HUES64 (cell line): ENCODE results near the gene RPL36AL.
"Not testable (repeated sequence)": the region's sequence is repeated elsewhere in the genome, so short reads cannot be mapped to it uniquely, and the experiment has no call there.

ENCODE experiments used
- H3K27ac ChIP-seq: 2 replicates; pipeline ENCODE4 v1.7.0; 2013; ENCODE audit warnings: low read depth, low read length, inconsistent platforms
- H3K27me3 ChIP-seq: 2 replicates; pipeline ENCODE4 v1.6.1; 2013; ENCODE audit warnings: mild to moderate bottlenecking, low read length; ENCODE audit not compliant: insufficient read depth
- H3K36me3 ChIP-seq: 2 replicates; pipeline ENCODE4 v1.6.1; 2013; ENCODE audit warnings: mild to moderate bottlenecking, low read length; ENCODE audit not compliant: insufficient read depth
- H3K4me1 ChIP-seq: 2 replicates; pipeline ENCODE4 v1.6.1; 2013; ENCODE audit warnings: mild to moderate bottlenecking, low read length, moderate library complexity; ENCODE audit not compliant: insufficient read depth
- H3K4me3 ChIP-seq: 2 replicates; pipeline ENCODE4 v1.5.1; 2013; ENCODE audit warnings: mild to moderate bottlenecking, low read length, moderate library complexity
- H3K9ac ChIP-seq: 2 replicates; pipeline ENCODE4 v1.6.1; 2013; ENCODE audit warnings: mild to moderate bottlenecking, low read depth, low read length
- H3K9me3 ChIP-seq: 2 replicates; pipeline ENCODE4 v1.6.1; 2013; ENCODE audit warnings: low read depth, low read length; ENCODE audit not compliant: insufficient read depth
- WGBS: fragments of 150-250, 120-280 bp; methylation state at CpG from one replicate; pipeline ENCODE4 v1.1.7; 2013; ENCODE audit warnings: missing lambda C conversion rate; 5-methylcytosine and 5-hydroxymethylcytosine counted together

RPL36AL gene

GRCh38 chr14:49586673-49587460 lies 33.6 kb downstream of the RPL36AL start:
- Histone ChIP-seq H3K36me3 (peaks cover 38% of the 10 kb centered on the region), H3K4me1 (peaks cover 15% of the 10 kb centered on the region; the same call in 1 of the 2 replicates), H3K9me3 (no peaks in the 10 kb centered on the region), H3K27ac (peak overlapping the region; percentile 54; the same call in 1 of the 2 replicates), H3K27me3 (no peaks in the 10 kb centered on the region), H3K4me3 (peak overlapping the region; percentile 100), H3K9ac (no peak overlapping the region)
- 0% methylated on average over 4 of the region's 21 CpGs for WGBS

GRCh38 chr14:49585803-49586672 lies 34.4 kb downstream of the RPL36AL start, which contains the start of gene RPS29:
Gene RPS29, minus strand, starts transcription at chr14:49586380. Its CDS starts 34 bp downstream, at chr14:49586346.
- Histone ChIP-seq H3K27me3 (no peaks in the 10 kb centered on the region), H3K9ac (peak within 1 kb of the TSS; percentile 100), H3K9me3 (no peaks in the 10 kb centered on the region), H3K27ac (peak within 1 kb of the TSS; percentile 92), H3K4me3 (peak within 1 kb of the TSS; percentile 100), H3K4me1 (peaks cover 18% of the 10 kb centered on the region; the same call in 1 of the 2 replicates), H3K36me3 (peaks cover 39% of the 10 kb centered on the region)
- WGBS, result under 1% methylated on average over 52 of the region's 55 CpGs

DNA sequence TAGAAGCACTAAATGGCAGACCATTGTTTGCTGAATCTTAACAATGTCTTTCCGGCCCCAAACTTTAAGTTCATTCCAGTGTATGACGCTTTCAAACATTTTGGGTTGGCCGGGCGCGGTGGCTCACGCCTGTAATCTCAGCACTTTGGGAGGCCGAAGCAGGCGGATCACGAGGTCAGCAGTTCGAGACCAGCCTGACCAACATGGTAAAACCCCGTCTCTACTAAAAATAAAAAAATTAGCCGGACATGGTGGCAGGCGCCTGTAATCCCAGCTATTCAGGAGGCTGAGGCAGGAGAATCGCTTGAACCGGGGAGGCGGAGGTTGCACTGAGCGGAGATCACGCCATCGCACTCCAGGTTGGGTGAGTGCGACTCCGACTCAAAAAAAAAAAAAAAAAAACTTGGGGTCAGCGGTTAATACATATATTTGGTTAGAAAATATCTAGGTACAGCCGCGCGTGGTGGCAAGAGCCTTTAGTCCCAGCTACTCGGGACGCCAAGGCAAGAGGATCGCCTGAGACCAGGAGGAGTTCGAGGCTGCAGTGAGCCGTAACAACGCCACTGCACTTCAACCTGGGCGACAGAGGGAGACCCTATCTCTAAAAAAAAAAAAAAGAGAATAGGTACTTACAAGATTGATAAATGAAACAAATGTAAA lies 35.3 kb downstream of the RPL36AL start:
- H3K4me3 ChIP-seq, result peak overlapping the region; percentile 100
- peaks cover 39% of the 10 kb centered on the region for H3K36me3 ChIP-seq
- H3K27me3 ChIP-seq, H3K9me3 ChIP-seq: not testable (repeated sequence)
- H3K4me1 ChIP-seq, result peaks cover 18% of the 10 kb centered on the region; the same call in 1 of the 2 replicates
- peak overlapping the region; percentile 92 for H3K27ac ChIP-seq
- WGBS, result 2% methylated on average over 31 of the region's 32 CpGs
- peak overlapping the region; percentile 100 for H3K9ac ChIP-seq

DNA sequence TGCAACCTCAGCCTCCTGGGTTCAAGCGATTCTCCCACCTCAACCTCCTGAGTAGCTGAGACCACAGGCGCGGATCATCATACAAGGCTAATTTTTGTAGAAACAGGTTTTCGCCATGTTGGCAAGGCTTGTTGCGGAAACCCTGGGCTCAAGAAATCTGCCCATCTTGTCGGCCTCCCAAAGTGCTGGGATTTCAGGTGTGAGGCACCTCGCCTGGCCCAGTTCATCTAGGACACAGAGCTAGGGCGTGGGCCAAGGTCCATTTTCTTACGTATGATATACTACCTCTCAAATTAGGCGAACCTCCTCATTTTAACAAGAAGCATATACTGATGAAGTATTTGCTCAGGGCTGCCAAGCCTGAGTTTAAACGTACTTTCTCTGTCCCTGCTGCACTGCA lies 36.4 kb downstream of the RPL36AL start:
- 88% methylated on average over 11 of the region's 11 CpGs for WGBS
- peak overlapping the region; percentile 100 for H3K9ac ChIP-seq
- peaks cover 41% of the 10 kb centered on the region for H3K36me3 ChIP-seq
- H3K27ac ChIP-seq, result peak overlapping the region; percentile 68
- H3K4me1 ChIP-seq, result peaks cover 18% of the 10 kb centered on the region; the same call in 1 of the 2 replicates
- no peaks in the 10 kb centered on the region for H3K27me3 ChIP-seq
- peak overlapping the region; percentile 100 for H3K4me3 ChIP-seq
- H3K9me3 ChIP-seq, result no peaks in the 10 kb centered on the region

- WGBS, result 87% methylated on average over 5 of the region's 6 CpGs
- Histone ChIP-seq H3K27ac (peak overlapping the region; percentile 68), H3K36me3 (peaks cover 43% of the 10 kb centered on the region), H3K9me3 (no peaks in the 10 kb centered on the region), H3K4me3 (peak overlapping the region; percentile 100), H3K27me3 (no peaks in the 10 kb centered on the region), H3K4me1 (peaks cover 18% of the 10 kb centered on the region; the same call in 1 of the 2 replicates), H3K9ac (peak overlapping the region; percentile 100)
These were observed 36.8 kb downstream of the RPL36AL start for GRCh38 chr14:49583629-49584028.

GRCh38 chr14:49582113-49582977 lies 38.1 kb downstream of the RPL36AL start:
- H3K4me3 ChIP-seq, result no peak overlapping the region
- peaks cover 18% of the 10 kb centered on the region; the same call in 1 of the 2 replicates for H3K4me1 ChIP-seq
- WGBS, result 91% methylated on average over 3 of the region's 4 CpGs
- no peaks in the 10 kb centered on the region for H3K27me3 ChIP-seq
- H3K9ac ChIP-seq, result peak overlapping the region; percentile 100; the same call in 1 of the 2 replicates
- peaks cover 52% of the 10 kb centered on the region for H3K36me3 ChIP-seq
- H3K9me3 ChIP-seq, result no peaks in the 10 kb centered on the region
- H3K27ac ChIP-seq, result peak overlapping the region; percentile 51

GRCh38 chr14:49581209-49582112 lies 39.0 kb downstream of the RPL36AL start:
- Histone ChIP-seq H3K9ac (no peak overlapping the region), H3K4me1 (peaks cover 18% of the 10 kb centered on the region; the same call in 1 of the 2 replicates), H3K9me3 (no peaks in the 10 kb centered on the region), H3K36me3 (peaks cover 61% of the 10 kb centered on the region), H3K27ac (peak overlapping the region; percentile 61), H3K27me3 (no peaks in the 10 kb centered on the region), H3K4me3 (no peak overlapping the region)
- 92% methylated on average over 9 of the region's 9 CpGs for WGBS

DNA sequence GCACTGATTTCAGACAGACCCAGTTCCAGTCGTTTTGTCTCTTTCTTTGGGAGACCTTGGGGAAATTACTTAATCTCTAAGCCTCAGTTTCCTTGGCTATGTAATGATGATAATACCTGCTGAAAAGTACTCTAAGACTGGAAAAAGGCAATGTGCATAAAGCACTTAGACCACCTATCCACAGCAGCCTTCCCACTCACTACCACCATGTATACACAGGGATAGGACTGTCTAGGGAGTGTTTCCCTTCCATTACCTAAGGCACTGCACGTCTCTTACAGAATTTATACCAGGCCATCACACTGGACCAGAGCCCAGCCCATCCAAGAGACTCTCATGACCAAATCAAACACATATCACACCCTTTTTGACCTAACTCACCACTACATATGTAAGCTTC lies 40.6 kb downstream of the RPL36AL start:
- peaks cover 18% of the 10 kb centered on the region; the same call in 1 of the 2 replicates for H3K4me1 ChIP-seq
- WGBS, result 87% methylated on average over 2 of the region's 2 CpGs
- H3K36me3 ChIP-seq, result peaks cover 63% of the 10 kb centered on the region
- no peaks in the 10 kb centered on the region for H3K27me3 ChIP-seq
- no peaks in the 10 kb centered on the region for H3K9me3 ChIP-seq
- H3K27ac ChIP-seq, result 0 out of 2 replicates have a peak overlapping the region, but pooled peaks have one; percentile 9
- no peak overlapping the region for H3K4me3 ChIP-seq
- H3K9ac ChIP-seq, result no peak overlapping the region

- Histone ChIP-seq H3K4me1 (0 out of 2 replicates have a peak, but pooled peaks cover 8% of the 10 kb centered on the region), H3K9ac (no peak overlapping the region), H3K27me3 (no peaks in the 10 kb centered on the region), H3K4me3 (no peak overlapping the region), H3K9me3 (no peaks in the 10 kb centered on the region), H3K36me3 (peaks cover 61% of the 10 kb centered on the region), H3K27ac (no peak overlapping the region)
- whole genome bisulfite sequencing, result 100% methylated on average over 1 of the region's 1 CpG
These were observed 42.3 kb downstream of the RPL36AL start for GRCh38 chr14:49578141-49578540.
